OCI-M2 (cell line): ENCODE measurements around the gene SERPINB10.

Experiments used
- DNase-seq: peaks from one replicate; lab custom pipeline; 2025; ENCODE audit not compliant: unreplicated experiment; lab: John Stamatoyannopoulos, UW

SERPINB10 gene

GRCh38 chr18:63979409-63979920, 71.7 kb downstream of the SERPINB10 start:
- DNase-seq: no peak

GRCh38 chr18:63980027-63980426, 72.3 kb downstream of the SERPINB10 start:
- no peak for DNase-seq

GRCh38 chr18:63980896-63981460, 73.2 kb downstream of the SERPINB10 start:
- no peak for DNase-seq

- DNase-seq: no peak
Measured at GRCh38 chr18:63981719-63982118, 74.0 kb downstream of the SERPINB10 start.

- no peak for DNase-seq
Measured at GRCh38 chr18:63982361-63982760, 74.6 kb downstream of the SERPINB10 start.
